Heart right ventricle (tissue), 16 donors: ENCODE results near the gene IGSF3. TPM values are rescaled to one million over a fixed set of nuclear protein-coding genes. Genes with fewer than 3 reads are reported as not detected.

Experiments used
- ATAC-seq, 8 donors: fragments of 200-7000 bp; cut with Tn5 transposase; one replicate each; pipeline ENCODE4 v1.9.1; 2020; ENCODE audit warnings: mild to moderate bottlenecking in 8 of 8, moderate library complexity in 8 of 8, moderate number of reproducible peaks in 1 of 8
- DNase-seq, 2 donors: peaks; one replicate each; pipeline ENCODE4 v3.0.0-alpha.2; 2020
- H3K27ac ChIP-seq, 10 donors: fragments of 200-600 bp; sonication (generic) in 2 of 10; one replicate each; pipeline versions ENCODE4 v1.5.0 to v1.8.0; 2020 to 2022; ENCODE audit warnings: mild to moderate bottlenecking in 3 of 10
- H3K27me3 ChIP-seq, 7 donors: fragments of 200-600 bp; one replicate each; pipeline ENCODE4 v1.8.0; 2021 to 2022; ENCODE audit warnings: mild to moderate bottlenecking in 2 of 7
- H3K36me3 ChIP-seq, 9 donors: fragments of 200-600 bp; sonication (generic) in 1 of 9; one replicate each; pipeline versions ENCODE4 v1.5.0 to v1.8.0; 2020 to 2022; ENCODE audit warnings: mild to moderate bottlenecking in 2 of 9
- H3K4me1 ChIP-seq, 9 donors: fragments of 200-600 bp; sonication (generic) in 1 of 9; one replicate each; pipeline versions ENCODE4 v1.5.0 to v1.8.0; 2020 to 2022; ENCODE audit warnings: mild to moderate bottlenecking in 4 of 9
- H3K4me3 ChIP-seq, 10 donors: fragments of 200-600 bp; sonication (generic) in 2 of 10; one replicate each; pipeline versions ENCODE4 v1.5.0 to v1.8.0; 2020 to 2022; ENCODE audit warnings: mild to moderate bottlenecking in 7 of 10, moderate library complexity in 2 of 10
- H3K9me3 ChIP-seq, 11 donors: fragments of 200-600 bp in 10 of 11; sonication (generic) in 2 of 11; one replicate each; pipeline versions ENCODE4 v1.5.0 to v1.8.0; 2013 to 2022; ENCODE audit warnings: mild to moderate bottlenecking in 2 of 11, control low read depth in 1 of 11, moderate library complexity in 1 of 11
- CTCF ChIP-seq, 9 donors: fragments of 200-600 bp; sonication (generic) in 2 of 9; IDR thresholded peaks; one replicate each; pipeline versions ENCODE4 v1.5.0 to v1.8.0; 2021 to 2022; ENCODE audit warnings: antibody characterized with exemption in 9 of 9, mild to moderate bottlenecking in 5 of 9, moderate library complexity in 1 of 9
- WGBS, 2 donors: extraction: QIAGEN DNeasy Blood & Tissue Kit; methylation state at CpG; one replicate each; pipeline ENCODE4 v1.1.7; 2013; ENCODE audit warnings: inconsistent platforms in 1 of 2; 5-methylcytosine and 5-hydroxymethylcytosine counted together
- intact Hi-C, 10 donors: fragments of 100-400 bp; cut with DNase I; formaldehyde crosslinking; loops; one replicate each; pipeline versions ENCODE4 v1.11.1 to v1.14.2; 2022
- polyA plus RNA-seq, 2 donors: library from polyadenylated mRNA; stranded (reverse); fragments of 200-250 nt; gene quantifications; one replicate each; pipeline ENCODE4 v1.2.3, GENCODE V29; 2013
- total RNA-seq, 10 donors: library from RNA; stranded (reverse); fragmentation: NEBNext Ultra II Directional in 3 of 10; extraction: Animal tissue kit (Norgen Biotek cat#: 25700) in 3 of 10; gene quantifications; one replicate each; pipeline versions ENCODE4 v1.2.1 to v1.2.4, GENCODE V29; 2021 to 2023
- donor health status: Arrhythmogenic right ventricular cardiomyopathy.
- donor health status: ischemic (EF 13 %, LVEDD 7.1; RV severe dilation, severe dysfunction).
- donor health status: healthy with polysubstance abuse.
- donor health status: DM: no; HTN: yes; CAD: no.
- donor health status: DM: no; HTN: no; CAD: no.
- donor health status: ischemic (EF 25% LVEDD 6.9; RV normal size, moderate dysfunction).
- donor health status: ischemic (EF 25% LVEDD 5.7; RV mildly dilated, moderate dysfunction).
- donor health status: healthy.
- donor health status: DM: yes; HTN: yes; CAD: no.
- donor health status: Ischemic cardiomyopathy.
- donor health status: ischemic (EF 35%, LVEDD 5.7; RV mildly dilated, moderate dysfunction).
- donor health status: nonischemic (EF 11% LVEDD 7.7; RV severe dilation, severe dysfunction).
- donor health status: DM: yes; HTN: yes; CAD: no.
- donor health status: PGD.
- donor health status: ischemic (EF 29% LVEDD 5.4; RV normal size, mild dysfunction).
- donor health status: nonischemic (EF 23%, LVEDD 6.1; RV moderate dilation, normal function).

Gene IGSF3
- total and polyA plus RNA-seq, 12 donors = 4.0 to 21.2 (median 12.8) TPM

GRCh38 chr1:116577759-116578314 is 89.7 kb downstream of the IGSF3 start:
- H3K27me3 ChIP-seq = no peaks in the 10 kb centered on the region
- H3K9me3 ChIP-seq = no peaks in the 10 kb centered on the region
- DNase-seq = no peak
- no peak for ATAC-seq
- H3K4me3 ChIP-seq = no peak overlapping the region
- WGBS, 2 donors = 89 to 91% methylated on average over 5 of the region's 5 CpGs
- TF ChIP-seq CTCF (IDR thresholded peaks at IDR 0.05) = no peak
- intact Hi-C loops = loop anchor here in 8 of 10 donors (5.0 to 10.0 kb wide), 5 partner anchors 89 to 477 kb away; partner anchors contain the start of gene IGSF3 (in 1 of the 8)
- no peak overlapping the region for H3K27ac ChIP-seq
- peaks cover under 1 to 49% (median 28%) of the 10 kb centered on the region in 9 donors for H3K4me1 ChIP-seq
- peaks cover 0 to 16% (median 0%) of the 10 kb centered on the region in 9 donors for H3K36me3 ChIP-seq

DNA sequence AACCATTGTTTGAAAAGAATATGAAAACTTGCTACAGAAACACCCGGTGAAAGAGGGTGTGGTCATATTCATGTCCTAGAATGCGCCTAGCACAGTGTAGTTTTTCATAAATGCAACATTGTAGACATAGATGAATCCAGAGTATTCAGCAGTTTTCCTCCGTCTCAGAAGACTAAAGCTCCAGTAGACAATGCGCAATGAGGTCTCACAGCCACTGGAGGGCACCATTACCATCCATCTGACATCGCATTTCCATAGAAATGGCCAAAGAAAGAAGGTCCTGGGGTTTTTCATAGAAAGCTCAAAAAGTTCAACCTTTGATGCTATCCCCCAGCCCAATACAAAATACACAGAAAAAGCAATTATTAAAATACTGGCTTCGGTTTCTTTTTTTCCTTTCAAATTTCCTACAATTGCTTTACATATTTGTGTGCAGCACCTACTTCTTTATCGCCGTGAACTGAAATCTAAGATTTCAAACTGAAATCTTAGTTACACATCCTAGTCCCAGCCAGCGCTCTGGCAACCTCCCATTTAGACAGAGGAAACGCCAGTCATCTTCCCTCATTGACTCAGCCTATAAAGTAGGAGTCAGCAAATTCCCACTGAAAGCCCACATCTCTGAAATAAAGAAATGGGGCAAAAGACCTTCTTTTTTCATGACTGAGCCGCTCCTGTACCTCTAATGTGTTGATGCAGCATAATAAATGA is 92.8 kb downstream of the IGSF3 start:
- Histone ChIP-seq H3K27me3 (no peaks in the 10 kb centered on the region), H3K27ac (no peak overlapping the region), H3K9me3 (no peaks in the 10 kb centered on the region), H3K4me1 (peaks cover 15 to 61% (median 48%) of the 10 kb centered on the region in 9 donors), H3K36me3 (peaks cover 0 to 15% (median 0%) of the 10 kb centered on the region in 9 donors), H3K4me3 (no peak overlapping the region)
- DNase-seq (peak; percentile 40 to 53), ATAC-seq (no peak)
- WGBS, 2 donors = 30 to 36% methylated on average over 11 of the region's 11 CpGs
- intact Hi-C loops = loop anchor here in 9 of 10 donors (1.0 to 10.0 kb wide), 11 partner anchors 20 to 548 kb away; partner anchors contain the start of genes IGSF3 (in 2 of the 9) and TRIM45 (in 1 of the 9)
- TF ChIP-seq CTCF (IDR thresholded peaks at IDR 0.05) = peak; percentile 82 to 96 (median 91)

DNA sequence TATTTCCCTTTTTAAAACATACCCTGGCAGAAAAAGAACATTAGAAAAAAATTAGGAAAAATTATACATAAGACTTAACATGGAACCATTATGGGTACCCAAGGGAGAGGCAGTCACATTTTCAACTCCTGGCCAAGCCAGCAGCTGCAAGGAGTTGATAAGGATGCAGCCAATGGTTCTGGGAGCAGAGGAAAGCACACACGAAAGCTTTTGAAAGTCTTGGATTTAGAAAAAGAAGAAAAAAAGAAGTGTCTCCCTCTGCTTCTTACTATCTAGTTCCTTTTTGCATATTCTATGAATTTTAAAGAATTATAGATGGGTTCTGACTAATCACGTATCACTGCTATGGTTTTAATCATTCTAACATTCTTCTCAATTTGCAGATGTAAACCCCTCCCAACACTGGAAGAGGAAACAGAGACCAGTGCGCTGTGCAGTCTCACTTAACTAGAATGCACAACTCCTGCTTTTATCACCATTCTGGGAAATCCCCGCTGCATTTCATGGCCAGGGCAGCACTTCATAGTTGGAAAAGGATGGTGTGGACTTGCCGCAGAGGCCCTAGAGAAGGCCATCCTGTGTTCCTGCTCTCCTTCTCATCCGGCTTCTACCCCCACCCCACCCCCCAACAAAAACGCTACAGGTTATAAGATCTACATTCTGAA is 94.0 kb downstream of the IGSF3 start:
- no peak for ATAC-seq
- H3K9me3 ChIP-seq = no peaks in the 10 kb centered on the region
- DNase-seq = no peak
- peak overlapping the region in 3 of 10 donors; percentile 11 to 28 (median 14) for H3K27ac ChIP-seq
- H3K36me3 ChIP-seq = peaks cover 0 to 15% (median 0%) of the 10 kb centered on the region in 9 donors
- TF ChIP-seq CTCF (IDR thresholded peaks at IDR 0.05) = no peak
- intact Hi-C loops = loop anchor here in 9 of 10 donors (1.0 to 10.0 kb wide), 11 partner anchors 21 to 549 kb away; partner anchors contain the start of genes IGSF3 (in 1 of the 9) and TRIM45 (in 1 of the 9)
- no peaks in the 10 kb centered on the region for H3K27me3 ChIP-seq
- WGBS, 2 donors = 60 to 61% methylated on average over 7 of the region's 7 CpGs
- H3K4me3 ChIP-seq = no peak overlapping the region
- peaks cover 15 to 61% (median 56%) of the 10 kb centered on the region in 9 donors for H3K4me1 ChIP-seq
